MV-4-11 (cell line): ENCODE data around the gene GP2.
"Not testable (repeated sequence)": the region's sequence is repeated elsewhere in the genome, so short reads cannot be mapped to it uniquely, and the experiment has no call there.

Experiments
- DNase-seq: peaks from one replicate; lab custom pipeline; 2025; lab: John Stamatoyannopoulos, UW

Gene GP2

DNA sequence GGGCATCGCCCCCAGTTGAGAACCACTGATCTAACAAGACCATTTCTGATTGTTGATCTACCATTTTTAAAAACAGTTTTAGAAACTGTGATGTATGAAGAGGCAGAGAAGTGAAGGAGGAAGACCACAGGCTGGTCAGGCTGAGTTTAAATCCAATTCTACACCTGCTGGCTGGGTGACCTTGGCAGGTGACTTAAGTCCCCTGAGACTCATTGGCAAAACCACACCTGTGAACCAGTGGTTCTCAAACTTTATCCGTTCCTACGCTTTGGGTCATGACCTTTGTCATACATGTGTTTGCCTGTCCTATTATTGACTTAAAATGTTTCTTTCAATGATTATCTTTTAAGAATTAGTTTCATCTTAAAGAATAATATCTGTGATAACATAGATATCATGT, 2.3 kb downstream of the GP2 start:
- no peak for DNase-seq

DNA sequence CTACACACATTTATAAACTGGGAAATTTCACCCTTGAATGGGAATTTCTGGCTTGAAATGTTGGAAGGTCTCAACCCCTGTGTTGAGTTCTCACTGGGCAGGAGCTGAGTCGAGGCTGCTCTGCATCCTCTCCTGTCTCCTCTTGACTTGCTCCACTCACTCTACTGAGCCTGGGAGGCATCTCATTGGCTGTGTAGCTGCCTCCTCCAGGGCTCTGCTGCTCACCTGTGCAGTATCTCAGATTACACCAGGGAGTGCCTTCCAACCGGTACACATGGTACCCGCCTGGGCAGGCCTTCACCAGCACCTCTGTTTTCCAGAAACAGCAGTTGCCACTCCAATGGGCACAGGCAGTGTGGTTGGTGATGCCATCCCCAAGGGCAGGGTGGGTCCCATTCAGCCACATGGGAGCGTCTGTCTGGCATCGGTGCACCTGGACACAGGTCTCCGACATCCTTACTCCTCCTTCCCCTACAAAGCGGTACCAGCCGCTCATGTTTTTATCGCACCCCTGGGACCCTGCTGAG, 3.7 kb downstream of the GP2 start:
- no peak for DNase-seq

DNA sequence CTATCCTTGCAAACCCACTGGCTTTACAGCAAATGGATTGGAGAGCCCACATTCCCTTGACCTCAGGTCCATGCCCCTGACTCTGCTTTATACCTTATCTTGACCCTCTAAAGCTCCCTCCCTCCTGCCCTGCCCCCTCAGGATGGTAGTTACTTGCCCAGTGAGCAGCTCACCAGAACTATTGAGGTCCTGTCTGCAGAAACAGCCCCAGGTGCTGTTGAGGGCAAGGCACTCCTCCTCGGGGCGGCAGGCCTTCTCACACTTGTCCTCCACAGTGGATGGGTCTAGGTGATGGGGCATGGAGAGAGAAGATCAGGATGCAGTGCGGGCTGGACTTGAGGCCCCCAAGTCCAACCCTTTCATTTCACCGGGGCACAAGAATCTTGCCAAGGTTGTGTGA, 4.6 kb downstream of the GP2 start:
- DNase-seq = no peak

DNA sequence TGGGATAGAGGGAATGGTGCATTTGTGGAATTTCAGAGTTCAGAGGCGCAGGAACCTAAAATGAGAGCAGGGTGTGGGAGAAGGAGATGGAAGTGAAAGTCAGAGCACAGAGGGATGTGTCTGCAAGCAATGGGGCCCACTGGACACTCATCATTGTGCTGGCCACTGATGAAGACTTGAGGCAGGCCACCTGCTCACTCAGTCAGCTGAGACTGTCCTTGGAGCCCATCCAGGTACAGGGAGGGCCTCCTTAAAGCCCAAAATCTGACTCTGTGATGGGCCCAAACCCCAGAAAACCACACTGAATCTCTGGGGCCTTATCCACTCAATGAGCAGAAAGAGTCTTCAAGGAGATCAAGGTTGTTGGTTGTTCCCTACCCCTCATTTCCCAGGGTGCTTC, 5.6 kb downstream of the GP2 start:
- DNase-seq = no peak

DNA sequence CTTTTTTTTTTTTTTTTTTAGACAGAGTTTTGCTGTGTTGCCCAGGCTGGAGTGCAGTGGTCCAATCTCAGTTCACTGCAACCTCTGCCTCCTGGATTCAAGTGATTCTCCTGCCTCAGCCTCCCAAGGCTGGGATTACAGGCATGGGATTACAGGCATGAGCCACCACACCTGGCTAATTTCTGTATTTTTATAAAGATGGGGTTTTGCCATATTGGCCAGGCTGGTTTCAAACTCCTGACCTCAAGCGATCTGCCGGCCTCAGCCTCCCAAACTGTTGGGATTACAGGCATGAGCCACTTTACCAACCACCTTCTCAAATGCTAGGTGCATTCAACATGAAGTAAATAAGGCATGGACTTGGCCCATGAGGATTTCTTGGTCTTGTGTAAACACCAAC, 6.3 kb downstream of the GP2 start:
- DNase-seq = not testable (repeated sequence)

DNA sequence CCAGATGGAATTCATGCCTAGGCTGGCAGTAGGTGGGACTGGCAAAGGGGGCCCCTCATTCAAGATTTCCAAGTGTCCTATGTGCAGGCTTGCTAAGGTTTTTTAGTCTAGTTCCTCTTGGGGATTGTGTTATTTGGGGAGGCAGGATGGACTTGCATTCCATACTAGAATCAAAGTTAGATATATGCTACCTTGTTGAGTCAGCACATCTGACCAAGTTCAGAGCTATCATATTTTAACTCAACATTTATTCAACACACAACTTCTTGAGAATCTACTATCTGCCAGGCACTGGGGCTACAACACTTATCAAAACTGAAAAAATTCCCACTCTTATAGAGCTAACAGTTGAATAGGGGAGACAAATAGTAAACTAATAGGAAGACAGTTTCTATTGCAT, 6.7 kb downstream of the GP2 start:
- no peak for DNase-seq

DNA sequence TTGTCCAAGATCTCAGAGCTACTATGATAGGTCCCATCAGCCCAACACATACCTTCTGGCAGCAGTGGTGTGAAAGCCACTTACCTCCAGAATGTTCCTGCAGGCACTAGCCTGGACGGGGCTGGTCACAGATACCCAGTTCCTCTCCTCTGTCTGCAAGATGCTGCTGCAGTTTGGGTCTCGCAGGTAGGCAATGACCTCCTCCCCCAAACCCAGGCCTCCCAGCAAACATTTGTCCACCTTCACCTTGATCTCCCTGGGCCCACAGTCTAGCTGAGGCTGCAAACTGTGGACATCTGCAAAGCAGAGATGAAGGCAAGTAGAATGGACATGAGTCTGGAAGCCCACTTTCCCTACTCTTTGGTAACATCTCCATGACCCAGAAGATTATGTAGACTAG, 7.1 kb downstream of the GP2 start:
- no peak for DNase-seq

DNA sequence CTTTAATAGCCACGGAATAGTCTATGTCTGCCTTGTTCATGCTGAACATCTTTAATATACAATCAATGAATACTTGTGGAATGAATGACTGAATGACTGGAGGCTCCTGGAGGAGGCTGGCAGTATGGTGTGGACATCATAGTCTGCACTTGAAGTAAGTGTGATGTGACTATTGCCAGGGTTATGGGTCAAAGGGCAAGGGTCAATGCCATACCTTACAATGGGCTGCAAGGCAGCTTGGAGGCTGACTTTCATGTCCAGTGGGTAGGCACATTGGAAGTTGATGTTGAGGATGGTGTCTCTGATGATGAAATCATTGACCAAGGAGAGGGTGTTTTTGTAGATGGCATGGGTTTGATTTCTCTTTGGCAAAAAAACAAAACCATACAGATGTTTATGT, 7.9 kb downstream of the GP2 start:
- DNase-seq = no peak

DNA sequence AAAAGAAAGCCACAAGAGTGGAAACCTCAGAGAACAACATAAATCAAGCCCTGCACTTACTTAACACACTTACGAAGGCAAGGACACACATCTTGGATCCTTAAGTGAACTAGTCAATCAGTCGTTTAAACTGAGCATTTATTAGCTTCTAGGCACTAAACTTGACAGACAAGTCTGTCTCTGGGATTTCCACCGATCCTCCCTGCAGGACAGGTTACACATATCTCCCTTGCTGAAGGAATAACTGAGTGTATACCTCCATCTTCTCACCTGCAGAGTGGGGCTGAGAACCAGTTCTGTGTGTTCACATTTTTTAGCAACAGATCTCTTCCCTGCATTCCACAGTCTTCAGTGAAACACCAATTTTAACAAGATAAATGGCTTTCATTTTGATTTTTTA, 8.9 kb downstream of the GP2 start:
- no peak for DNase-seq

DNA sequence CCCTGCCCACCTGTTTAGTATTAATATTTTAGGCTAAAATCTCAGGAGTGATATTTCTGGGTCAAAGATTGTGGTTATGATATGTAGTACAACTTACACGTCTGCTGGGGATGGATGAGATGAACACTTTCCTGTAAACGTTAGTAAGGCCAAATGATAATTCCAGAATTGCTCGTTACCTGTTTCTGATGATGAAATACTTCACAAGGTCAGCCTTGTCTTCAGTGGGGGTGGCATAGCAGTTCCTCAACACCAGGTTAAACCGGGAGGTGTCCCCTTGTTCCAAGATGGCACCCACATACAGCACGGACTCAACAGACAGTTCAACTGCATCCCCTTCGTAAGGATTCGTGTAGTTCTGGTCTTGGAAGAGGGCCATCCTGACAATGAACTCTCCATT, 9.3 kb downstream of the GP2 start:
- no peak for DNase-seq

DNA sequence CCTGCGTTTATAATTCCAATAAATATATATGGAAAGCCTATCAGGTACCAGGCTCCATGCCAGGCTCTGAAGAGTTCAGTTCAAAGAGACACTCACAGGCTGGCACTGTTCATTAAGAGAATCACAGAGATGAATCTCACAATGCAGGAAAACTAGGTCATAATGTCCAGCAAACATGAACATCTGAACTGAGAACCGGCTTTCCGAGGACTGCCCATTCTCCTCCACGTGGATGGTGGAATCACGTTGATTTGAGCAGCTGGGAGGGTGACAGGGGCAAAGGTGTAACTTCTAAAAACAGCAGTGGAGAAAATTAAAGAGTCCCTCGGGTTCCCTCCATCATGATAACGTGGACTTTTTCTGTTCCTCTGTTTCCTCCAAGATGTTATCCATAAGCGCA, 10.2 kb downstream of the GP2 start:
- no peak for DNase-seq

DNA sequence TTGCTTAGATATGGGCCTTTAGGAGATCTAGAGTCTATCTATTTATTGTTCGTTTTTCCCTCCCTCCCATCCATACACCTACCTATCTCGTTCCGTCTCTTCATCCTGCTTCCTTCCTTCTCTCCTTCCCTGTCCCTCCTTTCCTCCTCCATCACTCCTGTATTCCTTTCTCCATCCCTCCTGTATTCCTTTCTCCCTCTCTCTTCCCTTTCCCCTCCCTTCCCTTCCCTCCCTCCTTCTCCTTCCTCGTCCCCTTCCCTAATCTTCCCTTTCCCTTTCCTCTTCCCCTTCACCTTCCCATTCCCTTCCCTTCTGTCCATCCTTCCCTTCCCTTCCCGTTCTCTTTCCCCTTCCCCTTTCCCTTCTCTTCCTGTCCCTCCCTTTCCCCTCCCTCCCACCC, 10.6 kb downstream of the GP2 start:
- DNase-seq = no peak

DNA sequence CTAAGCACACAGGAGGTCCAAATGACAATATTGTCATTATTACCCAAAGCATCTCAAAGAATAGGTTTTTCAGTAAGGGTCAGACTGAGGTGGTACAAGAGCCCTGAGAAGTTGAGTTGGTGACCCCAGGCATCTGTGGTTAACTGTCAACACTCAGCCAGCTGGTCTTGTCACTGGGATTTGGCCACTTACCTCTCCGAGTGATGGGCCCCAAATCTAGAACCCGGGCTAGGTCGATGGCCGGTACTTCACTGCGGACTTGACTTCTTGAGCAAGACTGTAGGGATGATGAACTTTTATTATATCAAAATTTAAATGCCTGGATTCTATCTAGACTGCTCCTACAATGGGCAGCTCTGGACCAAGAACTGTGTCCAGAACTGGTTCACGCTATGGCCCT, 11.5 kb downstream of the GP2 start:
- no peak for DNase-seq

DNA sequence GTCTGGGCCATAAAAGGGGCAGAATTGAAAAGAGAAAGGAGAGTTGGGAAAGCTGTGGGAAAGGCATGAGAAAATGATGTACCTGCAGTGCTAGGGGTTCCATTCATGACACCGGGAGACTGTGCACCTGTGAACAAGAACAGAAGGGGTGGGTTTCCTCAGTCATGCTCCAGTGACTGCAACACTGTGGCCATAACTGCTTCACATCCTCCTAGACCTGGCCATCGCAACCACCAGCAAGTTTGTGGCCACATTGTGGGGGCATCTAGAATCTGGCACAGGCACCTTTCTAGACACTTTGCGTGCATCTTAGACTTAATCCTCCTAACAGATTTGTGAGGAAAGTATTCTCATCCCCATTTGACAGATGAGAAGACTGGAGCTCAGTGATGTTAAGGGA, 12.7 kb downstream of the GP2 start:
- DNase-seq = no peak

DNA sequence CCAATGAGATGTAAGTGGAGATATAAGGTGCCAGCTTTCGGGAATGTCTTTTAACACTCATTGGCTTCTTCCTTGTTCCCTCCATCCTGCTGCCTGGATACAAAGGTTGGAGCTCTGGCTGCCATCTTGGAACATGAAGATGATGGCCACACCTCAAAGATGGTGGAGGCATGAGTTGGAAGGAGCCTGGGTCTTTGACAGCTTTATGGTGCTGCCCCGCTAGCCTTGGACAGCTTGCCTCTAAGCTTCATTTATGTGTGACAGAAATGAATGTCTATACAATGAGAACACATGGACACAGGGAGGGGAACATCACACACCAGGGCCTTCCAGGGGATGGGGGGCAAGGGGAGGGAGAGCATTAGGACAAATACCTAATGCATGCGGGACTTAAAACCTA, 13.6 kb downstream of the GP2 start:
- DNase-seq = no peak

DNA sequence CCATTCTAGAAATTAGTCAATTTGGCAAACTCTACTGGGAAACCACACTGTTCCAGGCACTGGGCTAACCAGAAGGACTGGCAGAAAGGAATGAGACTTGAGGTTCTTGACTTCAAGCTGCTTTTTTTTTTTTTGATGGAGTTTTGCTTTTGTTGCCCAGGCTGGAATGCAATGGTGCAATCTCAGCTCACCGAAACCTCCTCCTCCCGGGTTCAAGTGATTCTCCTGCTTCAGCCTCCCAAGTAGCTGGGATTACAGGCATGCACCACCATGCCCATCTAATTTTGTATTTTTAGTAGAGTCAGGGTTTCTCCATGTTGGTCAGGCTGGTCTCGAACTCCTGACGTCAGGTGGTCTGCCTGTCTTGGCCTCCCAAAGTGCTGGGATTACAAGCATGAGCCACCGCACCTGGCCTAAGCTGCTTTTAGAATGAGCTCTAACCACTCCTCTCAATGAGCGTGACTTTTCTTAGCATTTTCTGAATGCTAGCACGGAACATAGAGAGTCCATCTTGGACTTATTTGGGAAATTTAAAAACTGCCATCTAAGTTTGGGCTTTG, 14.7 kb downstream of the GP2 start:
- DNase-seq = not testable (repeated sequence)

DNA sequence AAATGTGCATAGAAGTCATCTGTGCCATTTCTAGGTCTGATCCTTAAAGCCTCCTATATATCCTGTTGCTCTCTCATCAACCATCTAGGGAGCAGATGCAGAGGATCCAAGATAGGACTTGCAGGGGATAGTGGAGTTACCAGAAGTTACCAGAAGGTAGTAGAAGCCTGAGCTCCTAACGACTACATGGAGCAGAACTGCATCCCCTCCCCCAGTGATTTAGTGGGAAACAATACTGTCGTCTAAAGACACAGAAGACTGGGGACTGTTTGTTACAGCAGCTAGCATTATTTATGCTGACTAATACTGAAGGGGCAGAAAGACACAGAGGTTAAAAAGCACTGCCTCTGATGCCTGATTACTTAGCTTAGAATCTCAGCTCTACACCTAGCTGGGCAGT, 15.8 kb downstream of the GP2 start:
- DNase-seq = no peak

DNA sequence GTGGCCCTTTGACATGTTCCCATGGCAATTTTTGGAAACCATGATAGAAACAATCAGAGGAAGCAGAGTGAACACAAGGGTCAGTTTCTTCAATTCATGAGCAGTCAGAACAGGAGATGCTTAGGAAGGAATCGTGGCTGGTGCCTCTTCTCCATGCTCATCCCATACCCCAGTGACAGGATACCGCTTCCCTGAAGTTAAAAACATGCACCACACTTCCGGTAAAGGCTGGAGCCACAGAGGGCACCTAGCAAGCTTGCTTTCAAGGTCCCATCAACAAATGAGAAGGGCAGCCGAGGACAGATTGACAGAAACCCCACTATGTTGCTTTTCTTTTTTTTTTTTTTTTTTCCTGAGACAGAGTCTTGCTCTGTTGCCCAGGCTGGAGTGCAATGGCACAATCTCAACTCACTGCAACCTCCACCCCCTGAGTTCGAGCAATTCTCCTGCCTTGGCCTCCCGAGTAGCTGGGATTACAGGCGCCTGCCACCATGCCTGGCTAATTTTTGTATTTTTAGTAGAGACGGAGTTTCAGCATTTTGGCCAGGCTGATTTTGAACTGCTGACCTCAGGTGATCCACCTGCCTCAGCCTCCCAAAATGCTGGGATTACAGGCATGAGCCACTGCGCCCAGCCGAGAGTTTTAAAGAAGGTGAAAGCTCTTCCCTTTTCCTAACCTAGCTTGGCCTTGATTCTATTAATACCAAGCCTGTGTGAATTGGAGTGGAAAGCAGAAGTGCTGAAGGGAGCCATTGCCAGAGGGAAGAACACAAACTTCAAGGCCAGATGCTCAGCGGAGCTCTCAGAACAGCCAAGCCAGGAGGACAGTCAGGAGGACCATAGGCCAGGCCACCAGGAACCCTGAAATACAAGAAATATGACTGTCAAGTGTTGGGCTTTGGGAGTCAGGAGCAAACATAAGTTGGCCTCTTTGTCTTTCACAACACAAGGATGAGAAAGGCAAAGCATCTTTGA, 16.6 kb downstream of the GP2 start:
- DNase-seq = peak; percentile 6

DNA sequence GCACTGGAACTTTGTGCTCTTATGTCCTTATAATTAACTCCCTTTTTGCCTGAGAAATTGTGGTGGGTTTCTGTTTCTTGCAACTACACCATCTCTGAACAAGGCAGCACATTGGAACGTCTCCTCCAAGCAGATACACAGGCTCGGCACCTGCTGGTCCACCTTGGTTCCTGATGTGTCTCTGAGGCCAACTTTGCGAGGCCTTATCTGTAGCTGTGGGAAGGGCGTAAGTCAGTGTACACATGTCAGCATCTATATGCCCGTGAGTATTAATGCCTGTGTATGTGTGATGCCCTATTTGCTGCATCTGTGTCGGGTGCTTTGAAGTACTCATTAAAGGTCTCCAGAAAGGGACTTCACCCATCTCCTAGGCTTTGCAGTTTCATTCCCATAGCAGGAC, 17.5 kb downstream of the GP2 start:
- DNase-seq = no peak

DNA sequence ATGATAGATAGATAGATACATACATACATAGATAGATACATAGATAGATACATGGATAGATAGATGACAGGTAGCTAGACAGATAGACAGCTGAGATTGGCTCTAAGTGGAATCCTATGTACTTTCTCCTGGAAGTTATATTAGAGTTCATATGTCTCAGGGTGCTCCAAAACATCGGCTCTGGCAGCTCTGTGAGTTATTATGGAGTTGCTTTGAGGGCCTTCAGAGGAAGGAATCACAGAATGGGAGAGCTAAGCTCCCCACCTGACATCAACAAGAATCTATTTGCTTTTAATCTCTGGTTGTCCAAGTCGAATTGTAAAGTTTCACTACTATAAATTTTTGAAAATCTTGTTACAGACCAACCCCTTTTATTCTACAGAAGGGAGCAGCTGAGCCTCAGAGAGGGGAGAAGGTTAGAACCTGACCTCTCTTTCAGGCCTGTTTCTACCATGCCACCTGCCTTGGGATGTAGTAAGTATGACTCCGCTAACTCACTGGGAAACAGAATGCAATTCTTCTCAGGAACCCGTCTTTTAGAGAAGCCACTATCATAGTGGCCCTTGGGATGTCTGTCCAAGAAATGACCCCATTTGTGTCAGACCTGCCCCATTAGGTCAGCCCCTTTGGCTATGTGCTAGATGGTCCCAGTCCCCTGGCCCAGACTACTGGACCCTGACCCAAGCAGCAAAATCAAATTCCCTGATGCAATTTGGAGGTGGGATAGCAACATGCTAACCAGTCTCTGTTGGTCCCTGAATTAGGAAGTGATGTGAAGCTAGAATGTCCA, 18.3 kb downstream of the GP2 start:
- DNase-seq = no peak

DNA sequence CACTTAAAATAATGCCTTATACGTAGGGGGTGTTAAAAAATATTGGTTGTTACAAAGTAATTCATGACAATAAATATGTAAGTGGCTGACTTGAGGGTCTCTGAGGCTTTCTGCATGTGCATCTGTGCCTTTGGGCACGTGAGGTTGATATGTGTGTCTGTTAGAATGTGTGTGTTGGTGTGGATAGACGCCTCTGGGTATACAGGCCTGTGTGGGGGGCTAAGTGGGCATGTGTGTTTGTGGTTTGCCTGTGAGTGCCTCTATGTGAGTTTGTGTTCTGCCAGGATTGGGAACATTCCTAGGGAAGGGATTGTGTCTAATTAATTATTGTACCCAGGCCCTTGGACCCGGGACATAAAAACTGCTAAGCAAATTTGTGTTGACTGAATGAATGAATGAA, 19.0 kb downstream of the GP2 start:
- DNase-seq = no peak

DNA sequence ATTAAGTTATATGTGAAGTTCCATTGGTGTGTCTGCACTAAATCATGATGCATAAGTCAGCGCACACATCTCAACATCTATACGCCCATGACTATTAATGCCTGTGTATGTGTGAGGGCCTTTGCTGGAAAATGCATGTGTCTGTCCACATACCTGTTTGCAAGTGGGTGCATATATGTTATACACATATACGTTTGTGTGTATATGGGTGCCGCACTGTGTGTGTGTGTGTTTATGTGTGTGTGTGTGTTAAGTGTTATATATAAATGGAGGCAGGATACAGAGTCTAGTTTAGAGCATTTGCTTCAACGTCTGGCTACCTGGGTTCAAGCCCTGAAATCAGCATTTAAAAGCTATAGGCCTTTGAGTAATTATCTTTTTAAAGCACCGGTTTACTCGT, 19.5 kb downstream of the GP2 start:
- DNase-seq = no peak

DNA sequence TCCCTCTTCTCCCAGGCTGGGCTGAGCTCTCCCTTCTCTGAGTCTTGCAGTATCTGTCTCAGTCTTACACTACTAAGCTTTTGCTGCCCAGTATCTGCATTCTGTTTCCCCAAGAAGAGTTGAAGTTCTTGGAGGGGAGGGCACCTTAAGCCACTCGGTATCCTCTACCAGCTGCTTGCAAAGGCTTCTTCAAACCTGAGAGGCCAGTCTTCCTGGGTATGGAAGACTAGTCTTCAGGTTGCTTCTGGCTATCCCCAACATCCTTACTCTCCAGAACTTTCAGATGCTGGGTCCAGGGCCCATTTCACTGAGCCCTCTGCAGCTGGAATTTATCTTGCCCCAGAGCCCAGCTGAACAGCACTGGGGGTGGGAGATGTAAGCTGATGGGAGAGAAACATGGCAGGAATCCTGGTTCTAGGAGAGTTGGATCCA, 20.1 kb downstream of the GP2 start:
- DNase-seq = no peak
